Ishikawa (cell line): Measurements from ENCODE around the gene SLAIN2.

ENCODE experiments used
- CEBPB ChIP-seq: IDR thresholded peaks from 2 replicates; pipeline ENCODE4 v1.6.1; 2012
- CREB1 ChIP-seq: IDR thresholded peaks from 2 replicates; pipeline ENCODE4 v1.6.1; 2012; ENCODE audit warnings: low read depth
- EGR1 ChIP-seq: IDR thresholded peaks from 2 replicates; pipeline ENCODE4 v1.6.1; 2012
- EP300 ChIP-seq: IDR thresholded peaks from 2 replicates; pipeline ENCODE4 v1.6.1; 2012; ENCODE audit warnings: borderline replicate concordance
- FOXM1 ChIP-seq: IDR thresholded peaks from 2 replicates; pipeline ENCODE4 v1.6.1; 2012; ENCODE audit warnings: low read depth, borderline replicate concordance
- MAX ChIP-seq: IDR thresholded peaks from 2 replicates; pipeline ENCODE4 v1.6.1; 2012
- NFIC ChIP-seq: IDR thresholded peaks from 2 replicates; pipeline ENCODE4 v1.6.1; 2012
- RAD21 ChIP-seq: IDR thresholded peaks from 2 replicates; pipeline ENCODE4 v1.6.1; 2012; ENCODE audit warnings: low read depth
- TAF1 ChIP-seq: IDR thresholded peaks from 2 replicates; pipeline ENCODE4 v1.6.1; 2012; ENCODE audit warnings: low read depth, mild to moderate bottlenecking
- TEAD4 ChIP-seq: IDR thresholded peaks from 2 replicates; pipeline ENCODE4 v1.6.1; 2012
- YY1 ChIP-seq: IDR thresholded peaks from 2 replicates; pipeline ENCODE4 v1.6.1; 2012; ENCODE audit warnings: low read depth
- ZBTB7A ChIP-seq: IDR thresholded peaks from 2 replicates; pipeline ENCODE4 v1.6.1; 2012; ENCODE audit warnings: low read depth
- TF ChIP-seq, protein P1 (sequence below): IDR thresholded peaks from 2 replicates; pipeline ENCODE4 v1.6.1; 2012; ENCODE audit warnings: low read depth, mild to moderate bottlenecking

DNA sequence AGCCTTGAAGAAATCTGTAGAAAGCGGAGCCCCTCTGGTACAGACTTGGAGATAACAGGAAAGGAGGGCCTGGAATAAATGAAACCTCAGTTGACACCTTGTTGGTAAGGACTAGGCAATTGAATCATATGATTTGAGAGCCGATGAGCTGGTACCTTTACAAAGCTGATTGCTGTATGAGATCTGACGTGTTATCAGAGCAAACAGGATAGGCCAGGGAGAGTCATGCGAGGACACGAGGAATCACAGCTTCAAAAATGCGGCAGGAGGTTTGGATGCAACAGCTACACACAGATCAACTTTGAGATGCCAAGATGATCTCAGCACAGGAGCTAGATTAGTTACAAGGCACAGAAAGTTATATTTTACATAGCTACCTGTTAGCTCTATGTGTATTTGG lies 134.4 kb downstream of the SLAIN2 start:
- TF ChIP-seq TEAD4 = no peak
- TF ChIP-seq CEBPB = no peak
- no peak for TF ChIP-seq NFIC
- TF ChIP-seq TAF1 = no peak
- no peak for TF ChIP-seq EP300
- TF ChIP-seq MAX = no peak
- TF ChIP-seq YY1 = no peak
- TF ChIP-seq, protein P1, sequence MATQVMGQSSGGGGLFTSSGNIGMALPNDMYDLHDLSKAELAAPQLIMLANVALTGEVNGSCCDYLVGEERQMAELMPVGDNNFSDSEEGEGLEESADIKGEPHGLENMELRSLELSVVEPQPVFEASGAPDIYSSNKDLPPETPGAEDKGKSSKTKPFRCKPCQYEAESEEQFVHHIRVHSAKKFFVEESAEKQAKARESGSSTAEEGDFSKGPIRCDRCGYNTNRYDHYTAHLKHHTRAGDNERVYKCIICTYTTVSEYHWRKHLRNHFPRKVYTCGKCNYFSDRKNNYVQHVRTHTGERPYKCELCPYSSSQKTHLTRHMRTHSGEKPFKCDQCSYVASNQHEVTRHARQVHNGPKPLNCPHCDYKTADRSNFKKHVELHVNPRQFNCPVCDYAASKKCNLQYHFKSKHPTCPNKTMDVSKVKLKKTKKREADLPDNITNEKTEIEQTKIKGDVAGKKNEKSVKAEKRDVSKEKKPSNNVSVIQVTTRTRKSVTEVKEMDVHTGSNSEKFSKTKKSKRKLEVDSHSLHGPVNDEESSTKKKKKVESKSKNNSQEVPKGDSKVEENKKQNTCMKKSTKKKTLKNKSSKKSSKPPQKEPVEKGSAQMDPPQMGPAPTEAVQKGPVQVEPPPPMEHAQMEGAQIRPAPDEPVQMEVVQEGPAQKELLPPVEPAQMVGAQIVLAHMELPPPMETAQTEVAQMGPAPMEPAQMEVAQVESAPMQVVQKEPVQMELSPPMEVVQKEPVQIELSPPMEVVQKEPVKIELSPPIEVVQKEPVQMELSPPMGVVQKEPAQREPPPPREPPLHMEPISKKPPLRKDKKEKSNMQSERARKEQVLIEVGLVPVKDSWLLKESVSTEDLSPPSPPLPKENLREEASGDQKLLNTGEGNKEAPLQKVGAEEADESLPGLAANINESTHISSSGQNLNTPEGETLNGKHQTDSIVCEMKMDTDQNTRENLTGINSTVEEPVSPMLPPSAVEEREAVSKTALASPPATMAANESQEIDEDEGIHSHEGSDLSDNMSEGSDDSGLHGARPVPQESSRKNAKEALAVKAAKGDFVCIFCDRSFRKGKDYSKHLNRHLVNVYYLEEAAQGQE = no peak
- TF ChIP-seq ZBTB7A = no peak
- no peak for TF ChIP-seq RAD21
- TF ChIP-seq EGR1 = no peak
- no peak for TF ChIP-seq CREB1
- no peak for TF ChIP-seq FOXM1
